GM20431 (cell line): ENCODE data around the gene FXYD5.

Experiments
- in situ Hi-C: fragments of 300-500 bp; cut with MseI, MboI; formaldehyde crosslinking; loops from one replicate; pipeline ENCODE4 v1.15.0; 2020; ENCODE audit warnings: low sequenced_read_pairs; ENCODE audit not compliant: unreplicated experiment

FXYD5 gene

DNA sequence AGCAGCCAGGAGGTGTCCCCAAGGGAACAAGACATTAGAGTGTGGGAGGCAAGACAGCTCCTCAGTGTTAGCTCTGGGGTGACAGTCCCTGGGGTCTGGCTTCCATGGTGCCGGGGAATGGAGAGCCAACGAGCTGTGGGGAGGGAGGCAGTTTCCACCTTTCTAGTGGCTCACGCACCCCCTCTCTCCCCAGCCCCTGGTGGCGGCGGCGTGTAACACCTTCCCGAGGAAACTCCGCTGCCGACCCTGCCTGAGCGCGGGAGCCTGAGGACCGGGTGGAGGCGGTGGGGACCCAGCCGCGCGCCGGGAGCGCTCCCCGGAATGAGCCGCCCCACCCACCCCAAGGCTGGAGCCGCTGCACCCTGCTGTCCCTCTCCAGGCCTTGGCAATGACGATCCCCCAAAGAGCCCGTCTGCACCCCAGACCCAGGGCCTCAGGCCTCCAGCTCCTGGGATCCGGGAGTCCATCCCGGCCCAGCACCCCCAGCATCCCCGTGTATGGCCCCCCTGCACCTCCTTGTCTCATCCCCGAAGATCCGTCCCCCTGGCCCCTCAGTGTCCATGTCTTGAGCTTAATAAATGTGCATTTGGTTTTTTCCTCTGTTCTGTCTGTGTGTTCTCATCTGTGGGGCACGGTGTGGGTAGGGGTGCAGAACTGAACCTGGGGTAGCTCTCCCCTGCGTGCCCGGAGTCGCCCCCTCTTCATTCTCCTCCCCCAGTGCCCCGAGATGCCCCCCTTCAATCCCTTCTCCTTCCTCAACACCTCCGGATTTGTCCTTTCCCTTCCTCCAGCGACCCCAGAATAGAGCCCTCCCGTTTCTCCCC, 622 bp upstream of the FXYD5 start:
- in situ Hi-C loops = no loop called here

DNA sequence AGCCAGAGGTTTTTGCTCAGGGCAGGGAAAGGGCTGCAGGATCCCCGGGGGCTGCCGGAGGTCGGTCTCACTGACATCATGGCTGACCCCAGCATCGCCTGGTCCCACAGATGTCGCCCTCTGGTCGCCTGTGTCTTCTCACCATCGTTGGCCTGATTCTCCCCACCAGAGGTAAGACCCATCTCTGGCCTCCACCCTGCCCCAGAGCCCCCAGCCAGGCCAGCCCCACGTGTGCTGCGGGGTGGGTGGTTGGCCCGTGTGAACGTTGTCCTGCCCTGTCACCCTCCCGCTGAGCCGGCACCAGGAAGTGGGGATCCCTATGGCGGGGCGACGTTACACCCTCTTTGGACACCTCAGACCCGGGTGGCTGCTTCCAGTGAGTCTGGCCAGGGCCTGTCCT, 906 bp downstream of the FXYD5 start:
- in situ Hi-C loops = no loop called here

DNA sequence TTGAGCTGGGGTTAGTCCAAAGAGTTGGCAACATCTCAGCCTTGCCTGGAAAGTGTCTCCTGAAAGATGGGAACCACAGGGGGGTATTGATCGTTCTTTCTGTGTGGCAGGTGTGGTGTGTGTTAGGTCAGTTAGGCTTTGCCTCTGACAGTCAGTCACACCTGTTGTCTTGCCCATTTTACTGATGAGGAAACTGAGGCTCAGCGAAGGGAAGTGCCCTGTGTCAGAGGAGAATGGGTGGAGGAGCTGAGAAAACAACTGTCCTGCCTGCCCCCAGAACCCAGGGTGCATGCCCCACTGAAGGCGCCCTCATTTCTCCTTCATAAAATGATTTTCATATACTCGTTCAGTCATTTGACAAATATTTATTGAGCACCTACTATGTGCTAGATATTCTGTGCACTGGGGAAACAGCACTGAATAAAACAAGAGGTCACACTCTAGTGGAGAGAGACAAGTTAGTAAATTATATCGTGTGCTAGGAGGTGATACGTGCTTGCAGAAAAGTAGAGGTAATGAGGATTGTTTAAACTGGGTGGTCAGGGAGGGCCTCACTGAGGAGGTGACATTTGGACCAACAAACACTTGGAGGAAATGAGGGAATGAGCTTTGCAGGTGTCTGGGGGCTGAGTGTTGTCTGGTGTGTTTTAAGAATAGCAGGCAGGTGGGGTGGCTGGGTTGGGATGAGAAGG, 1.6 kb downstream of the FXYD5 start:
- in situ Hi-C loops = no loop called here

DNA sequence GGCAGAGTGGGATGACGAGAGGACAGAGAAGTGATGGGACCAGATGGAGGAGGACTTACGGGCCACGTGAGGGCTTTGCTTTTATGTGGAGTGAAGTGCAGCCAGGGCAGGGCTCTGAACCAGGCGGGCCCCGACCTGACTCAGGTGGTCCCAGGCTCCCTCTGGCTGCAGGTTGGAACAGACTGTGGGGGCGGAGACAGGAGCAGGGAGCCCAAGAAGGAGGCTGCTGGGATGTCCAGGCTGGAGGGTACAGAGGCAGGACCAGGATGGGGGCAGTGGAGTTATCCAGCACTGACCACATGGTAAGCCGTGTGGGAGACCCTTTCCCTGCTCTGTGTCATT, 2.1 kb downstream of the FXYD5 start:
- in situ Hi-C loops = no loop called here

DNA sequence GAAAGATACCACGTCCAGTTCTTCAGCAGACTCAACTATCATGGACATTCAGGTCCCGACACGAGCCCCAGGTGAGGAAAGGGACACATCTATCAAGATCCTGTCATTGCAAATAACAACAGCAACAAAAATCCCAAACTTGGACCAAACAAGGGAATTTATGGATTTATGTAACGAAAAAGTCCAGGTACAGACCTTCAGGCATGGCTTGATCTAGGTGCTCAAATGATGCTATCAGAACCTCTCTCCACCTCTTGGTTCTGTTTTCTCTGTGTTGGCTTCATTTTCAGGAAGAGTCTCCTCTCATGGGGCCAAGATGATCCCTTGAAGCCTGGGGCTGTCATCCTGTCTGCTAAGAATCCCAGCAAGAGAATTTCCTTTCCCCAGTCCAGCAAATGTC, 2.9 kb downstream of the FXYD5 start:
- in situ Hi-C loops = no loop called here

DNA sequence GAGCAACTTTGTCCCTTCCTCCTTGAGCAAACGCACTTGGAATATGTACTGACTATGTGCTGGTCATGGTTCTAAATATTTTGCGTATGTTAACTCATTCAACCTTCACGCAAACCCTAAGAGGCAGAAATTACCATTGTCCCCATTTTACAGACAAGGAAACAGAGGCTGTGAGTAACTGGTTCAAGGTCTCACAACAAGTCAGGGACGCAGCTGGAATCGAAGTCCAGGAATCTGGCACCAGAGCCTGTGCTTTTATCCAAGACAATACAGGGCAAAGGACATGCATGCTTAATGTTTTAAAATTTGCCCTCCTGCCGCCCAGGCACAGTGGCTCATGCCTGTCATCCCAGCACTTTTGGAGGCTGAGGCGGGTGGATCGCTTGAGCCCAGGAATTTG, 5.1 kb downstream of the FXYD5 start:
- in situ Hi-C loops = no loop called here

DNA sequence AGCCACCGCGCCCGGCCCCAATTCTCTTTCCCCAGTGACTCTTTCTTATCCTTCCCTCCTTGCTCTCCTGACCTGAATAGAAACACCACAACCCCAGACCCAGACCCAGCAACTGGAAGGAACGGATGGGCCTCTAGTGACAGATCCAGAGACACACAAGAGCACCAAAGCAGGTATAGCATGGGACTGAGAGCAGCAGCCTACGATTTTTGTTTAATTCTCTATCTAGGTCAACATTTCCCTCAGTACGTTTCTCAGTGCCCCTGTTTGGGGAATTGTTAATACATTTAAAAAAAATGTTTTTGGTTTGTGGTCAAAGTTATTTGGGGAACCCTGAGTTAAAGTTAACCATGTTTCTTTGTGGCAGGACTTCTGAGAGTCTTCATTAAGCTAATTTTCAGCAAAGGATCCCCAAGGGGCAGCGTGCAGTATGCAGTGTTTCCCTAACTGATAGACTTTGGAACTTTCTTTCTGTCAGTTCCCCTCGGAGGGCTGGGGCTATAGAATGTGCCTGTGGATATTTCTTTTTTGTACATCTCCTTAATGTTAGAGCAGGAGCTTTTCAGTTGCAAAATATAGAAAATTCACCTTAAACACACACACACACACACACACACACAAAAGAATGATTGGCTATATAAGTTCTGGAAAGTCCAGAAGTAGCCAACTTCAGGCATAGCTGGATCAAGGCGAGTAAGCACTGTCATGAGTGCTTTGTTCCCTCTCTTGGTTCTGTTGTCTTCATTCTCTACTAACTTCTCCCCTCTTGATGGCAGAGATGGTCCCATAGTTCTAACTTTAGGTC, 6.3 kb downstream of the FXYD5 start:
- in situ Hi-C loops = no loop called here

DNA sequence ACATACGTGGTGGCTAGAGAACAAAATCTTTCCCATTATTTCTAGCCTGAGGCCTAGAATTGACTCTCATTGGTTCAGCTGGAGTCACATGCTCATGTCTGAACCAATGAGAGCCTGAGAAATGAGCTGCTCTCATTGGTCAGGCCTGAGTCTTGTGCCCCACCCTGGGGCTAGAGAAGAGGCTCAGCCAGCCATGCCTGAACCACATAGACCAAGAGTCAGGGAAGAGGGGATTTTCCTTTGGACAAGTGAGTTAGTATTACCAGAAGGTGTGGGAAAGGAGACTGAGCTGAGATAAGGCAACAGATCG, 6.9 kb downstream of the FXYD5 start:
- in situ Hi-C loops = no loop called here

DNA sequence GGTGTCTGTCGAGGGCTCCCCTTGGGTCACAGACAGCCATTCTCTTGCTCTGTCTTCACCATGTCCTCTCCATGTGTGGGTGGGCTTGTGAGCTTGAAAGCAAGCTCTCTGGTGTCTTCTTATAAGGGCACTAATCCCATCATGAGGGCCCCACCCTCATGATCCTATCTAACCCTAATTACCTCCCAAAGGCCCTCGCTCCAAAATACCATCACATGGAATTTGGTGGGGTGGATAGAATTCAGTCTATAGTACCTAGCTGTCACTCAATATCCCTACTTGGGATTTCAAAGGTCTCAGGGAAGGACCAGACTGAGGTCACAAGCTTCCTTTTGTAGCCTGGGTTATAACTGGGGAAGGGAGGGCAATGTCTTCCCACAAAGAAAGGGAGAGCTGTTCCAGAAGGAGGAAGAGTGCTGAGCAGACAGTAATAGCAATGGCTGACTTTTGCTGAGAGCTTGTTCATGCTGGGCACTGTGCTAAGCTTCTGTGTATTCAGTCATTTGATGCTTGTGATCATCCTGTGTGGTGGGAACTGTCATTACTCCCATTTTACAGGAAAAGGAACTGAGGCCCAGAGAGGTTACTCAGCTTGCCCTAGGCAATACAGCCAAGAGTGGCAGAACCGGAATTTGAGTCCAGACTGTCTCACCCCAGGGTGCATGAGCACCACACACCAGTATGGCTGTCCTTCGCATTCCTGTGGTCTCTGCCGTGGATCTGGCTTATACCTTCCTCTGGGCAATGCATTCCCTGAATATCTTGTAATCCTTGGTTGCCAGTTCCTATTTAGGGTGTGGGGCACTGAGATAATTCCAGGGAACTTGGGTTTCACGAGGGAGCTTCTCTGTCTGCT, 8.2 kb downstream of the FXYD5 start:
- in situ Hi-C loops = no loop called here

DNA sequence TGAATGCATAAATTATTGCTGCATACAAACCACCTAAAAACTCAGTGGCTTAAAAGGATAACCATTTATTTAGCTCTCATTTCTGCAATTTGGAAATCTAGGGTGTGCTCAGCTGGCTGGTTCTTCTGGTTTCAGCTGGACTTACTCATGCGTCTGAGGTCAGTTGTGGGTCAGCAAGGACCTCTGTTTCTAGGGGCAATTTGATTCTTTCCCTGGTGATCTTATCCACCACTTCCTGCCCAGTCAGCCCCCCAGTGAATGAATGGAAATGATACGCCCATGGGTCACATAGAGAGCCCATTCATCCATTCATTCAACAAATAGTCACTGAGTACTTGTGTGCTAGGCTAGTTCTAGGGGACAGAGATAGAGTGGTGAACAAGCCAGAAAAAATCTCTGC, 9.9 kb downstream of the FXYD5 start:
- in situ Hi-C loops = no loop called here

DNA sequence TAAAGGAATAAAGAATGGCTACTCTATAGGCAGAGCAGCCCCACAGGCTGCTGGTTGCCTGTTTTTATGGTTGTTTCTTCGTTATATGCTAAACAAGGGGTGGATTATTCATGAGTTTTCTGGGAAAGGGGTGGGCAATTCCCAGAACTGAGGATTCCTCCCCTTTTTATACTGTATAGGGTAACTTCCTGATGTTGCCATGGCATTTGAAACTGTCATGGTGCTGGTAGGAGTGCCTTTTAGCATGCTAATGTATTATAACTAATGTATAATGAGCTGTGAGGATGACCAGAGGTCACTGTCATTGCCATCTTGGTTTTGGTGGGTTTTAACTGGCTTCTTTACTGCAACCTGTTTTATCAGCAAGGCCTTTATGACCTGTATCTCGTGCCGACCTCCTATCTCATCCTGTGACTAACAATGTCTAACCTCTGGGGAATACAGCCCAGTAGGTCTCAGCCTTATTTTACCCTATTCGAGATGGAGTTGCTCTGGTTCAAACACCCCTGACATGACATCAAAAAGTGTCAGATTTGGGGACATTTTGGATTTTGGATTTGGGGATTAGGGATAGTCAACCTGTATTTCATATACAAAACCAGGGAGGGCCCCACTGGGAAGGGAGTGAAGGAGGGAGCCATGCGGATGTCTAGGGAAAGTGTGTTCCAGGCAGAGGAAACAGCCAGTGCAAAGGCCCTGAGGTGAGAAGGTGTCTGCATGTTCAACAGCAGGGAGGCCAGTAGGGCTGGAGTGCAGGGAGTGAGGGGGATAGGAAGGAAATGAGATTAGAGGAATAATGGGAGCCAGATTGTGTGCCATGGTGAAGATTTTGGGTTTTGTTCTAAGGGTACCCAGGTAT, 10.9 kb downstream of the FXYD5 start:
- in situ Hi-C loops = no loop called here

DNA sequence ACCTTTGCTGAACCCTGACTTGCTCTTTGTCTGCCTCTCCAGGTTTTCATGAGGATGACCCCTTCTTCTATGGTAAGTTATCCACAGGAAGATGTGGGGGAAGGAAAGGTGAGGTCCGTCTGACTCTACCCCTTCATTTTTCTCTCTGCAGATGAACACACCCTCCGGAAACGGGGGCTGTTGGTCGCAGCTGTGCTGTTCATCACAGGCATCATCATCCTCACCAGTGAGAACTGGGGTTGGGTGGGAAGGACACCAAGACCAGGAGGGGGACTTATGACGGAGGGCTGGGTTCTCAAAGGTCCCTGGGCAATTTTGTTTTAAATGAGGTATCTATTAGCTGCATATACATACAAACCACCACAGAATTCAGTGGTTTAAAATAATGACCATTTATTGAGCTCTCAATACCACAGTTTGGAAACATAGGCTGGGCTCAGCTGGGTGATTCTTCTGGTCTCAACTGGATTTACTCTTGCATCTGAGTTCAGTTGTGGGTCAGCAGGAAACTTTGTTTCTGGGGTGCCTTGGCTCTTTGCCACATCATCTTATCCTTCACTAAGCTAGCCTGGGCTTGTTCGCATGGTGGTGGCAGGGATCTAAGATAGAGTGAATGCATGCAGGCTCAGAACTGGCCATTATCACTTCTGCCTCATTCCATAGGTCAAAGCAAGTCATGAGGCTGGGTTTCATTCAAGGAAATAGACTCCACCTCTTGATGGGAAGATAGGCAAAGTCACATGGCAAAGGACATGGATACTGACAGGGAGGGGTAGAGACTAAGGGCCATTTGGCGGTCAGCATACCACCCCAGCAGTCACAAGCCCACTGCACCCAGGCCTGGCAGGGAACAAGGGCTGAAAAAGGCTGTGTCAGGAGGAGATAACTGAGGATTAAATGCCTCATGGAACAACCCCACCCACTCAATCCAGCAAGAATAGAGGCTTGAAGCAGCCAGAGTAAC, 11.8 kb downstream of the FXYD5 start:
- in situ Hi-C loops = no loop called here

DNA sequence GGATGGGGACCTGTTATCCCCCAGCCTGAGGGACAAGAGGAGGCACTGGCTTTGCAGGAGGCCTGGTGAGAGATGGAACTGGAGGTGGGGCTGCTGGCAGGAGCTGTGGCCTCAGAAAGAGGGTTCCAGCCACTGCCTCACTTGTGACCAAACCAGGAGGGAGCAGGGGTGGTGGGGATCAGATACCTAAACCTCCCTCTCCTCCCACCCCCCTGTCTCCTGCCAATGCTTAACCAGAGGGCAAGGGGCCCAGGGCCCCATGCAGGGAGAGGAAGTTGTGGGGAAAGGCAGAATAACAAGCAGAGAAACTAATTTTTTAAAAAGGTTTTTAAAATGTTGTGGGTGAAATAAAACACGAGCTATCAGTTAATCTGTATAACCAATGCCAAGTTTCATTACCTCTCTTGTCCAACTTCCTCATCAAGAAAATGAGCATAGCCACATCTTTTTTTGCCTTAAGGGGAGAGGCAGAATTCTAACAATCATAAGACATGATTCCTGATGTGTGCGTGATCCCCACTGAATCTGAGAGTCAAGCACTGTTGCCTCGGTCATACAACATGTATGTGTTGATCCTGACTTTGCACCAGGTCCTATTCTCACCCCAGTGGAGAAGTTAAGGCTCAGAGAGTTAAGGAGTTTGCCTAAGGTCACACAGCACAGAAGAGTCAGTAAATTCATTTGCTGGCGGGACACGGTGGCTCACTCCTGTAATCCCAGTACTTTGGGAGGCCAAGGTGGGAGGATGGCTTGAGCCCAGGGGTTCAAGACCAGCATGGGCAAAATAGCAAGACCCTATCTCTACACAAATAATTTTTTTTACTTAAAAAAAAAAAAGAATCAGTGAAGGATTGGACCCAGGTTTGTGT, 12.9 kb downstream of the FXYD5 start:
- in situ Hi-C loops = no loop called here

DNA sequence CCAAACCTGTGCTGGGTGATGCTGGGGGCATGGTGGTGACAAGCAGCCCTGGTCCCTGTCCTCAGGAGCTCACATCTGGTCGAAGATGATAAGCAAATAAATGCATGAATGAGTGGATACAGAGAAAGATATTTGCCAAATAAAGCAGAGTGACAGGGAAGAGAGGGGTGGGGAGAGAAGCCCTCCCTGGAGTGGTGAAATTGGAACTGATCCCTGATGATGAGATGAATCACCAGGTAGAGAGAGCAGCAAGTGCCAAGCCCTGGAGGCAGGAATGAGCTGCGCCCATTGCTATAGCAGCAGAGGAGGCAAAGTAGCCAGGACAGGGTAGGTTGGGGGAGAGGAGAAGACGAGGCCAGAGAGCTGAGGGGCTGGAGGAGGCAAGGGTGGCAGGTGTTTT, 13.7 kb downstream of the FXYD5 start:
- in situ Hi-C loops = no loop called here

DNA sequence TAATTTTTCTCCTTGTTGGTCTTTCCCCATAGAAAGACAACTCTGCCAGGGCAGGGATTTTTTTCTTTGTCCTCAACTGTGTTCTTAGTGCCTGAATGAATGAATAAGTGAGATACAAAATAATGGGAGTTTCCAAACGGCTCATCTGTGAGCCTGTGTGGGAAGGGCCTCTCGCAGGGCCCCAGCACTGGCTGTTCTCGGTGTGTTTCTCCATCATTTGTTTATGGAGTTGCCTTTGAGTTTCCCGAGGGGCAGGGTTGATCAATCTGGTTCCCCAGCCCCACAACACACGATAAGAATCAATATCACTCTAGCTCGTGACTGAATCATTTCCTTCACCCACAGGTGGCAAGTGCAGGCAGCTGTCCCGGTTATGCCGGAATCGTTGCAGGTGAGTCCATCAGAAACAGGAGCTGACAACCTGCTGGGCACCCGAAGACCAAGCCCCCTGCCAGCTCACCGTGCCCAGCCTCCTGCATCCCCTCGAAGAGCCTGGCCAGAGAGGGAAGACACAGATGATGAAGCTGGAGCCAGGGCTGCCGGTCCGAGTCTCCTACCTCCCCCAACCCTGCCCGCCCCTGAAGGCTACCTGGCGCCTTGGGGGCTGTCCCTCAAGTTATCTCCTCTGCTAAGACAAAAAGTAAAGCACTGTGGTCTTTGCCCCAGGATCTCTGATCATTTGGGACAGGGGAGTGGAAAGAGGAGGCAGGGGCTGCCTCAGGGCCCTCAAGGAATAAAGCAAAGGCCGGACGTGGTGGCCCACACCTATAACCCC, 14.9 kb downstream of the FXYD5 start:
- in situ Hi-C loops = no loop called here

DNA sequence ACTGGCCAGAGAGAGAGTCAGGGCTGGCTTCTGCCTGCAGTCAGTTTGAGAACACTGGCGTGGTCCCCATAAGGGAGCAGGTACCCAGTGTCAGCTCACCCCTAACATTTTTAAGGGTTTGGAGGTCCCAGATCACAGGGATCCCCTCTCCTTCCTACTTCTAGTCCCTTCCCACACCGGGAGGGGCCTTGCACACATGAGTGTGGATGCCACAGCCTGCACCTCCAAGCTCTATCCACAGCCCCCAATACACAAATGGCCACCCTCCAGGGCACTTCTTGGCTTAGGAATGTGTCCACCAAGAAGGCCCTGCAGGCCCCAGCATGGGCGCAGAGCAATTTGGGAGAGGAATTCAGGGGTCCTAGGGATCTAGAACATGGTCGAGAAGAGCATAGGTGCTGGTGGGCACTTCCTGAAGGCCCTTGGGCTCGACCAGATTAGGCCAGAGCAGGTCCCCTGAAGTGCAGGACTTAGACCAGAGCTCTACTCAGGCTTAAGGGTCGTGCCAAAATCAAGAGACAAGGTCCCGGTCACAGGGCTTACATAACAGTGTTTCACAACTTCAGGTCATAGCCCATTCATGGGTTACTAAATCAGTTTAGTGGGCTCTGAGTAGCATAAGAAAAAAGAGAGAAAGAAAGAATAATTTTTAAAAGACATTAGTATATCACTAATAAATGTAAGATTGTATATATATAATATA, 16.0 kb downstream of the FXYD5 start:
- in situ Hi-C loops = no loop called here
